Measurements from ENCODE around the gene CHST11.

Gene CHST11

DNA sequence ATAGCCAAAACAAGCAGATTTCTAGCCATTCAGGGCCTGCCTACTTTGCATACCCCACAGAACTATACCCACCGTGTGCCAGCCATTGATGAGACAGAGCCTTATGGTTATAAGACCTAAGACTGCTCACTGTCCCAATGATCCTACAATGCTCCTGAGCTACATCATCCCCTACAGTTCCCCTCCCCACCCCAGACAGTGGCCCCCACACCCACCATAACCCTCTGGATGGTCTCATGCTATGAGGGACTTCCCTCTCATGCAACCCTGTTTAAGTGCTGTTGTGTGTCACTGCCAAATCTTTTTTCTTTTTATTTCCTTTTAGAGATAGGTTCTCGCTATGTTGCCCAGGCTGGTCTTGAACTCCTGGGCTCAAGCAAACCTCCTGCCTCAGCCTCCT lies 75.9 kb downstream of the CHST11 start:
- no peak overlapping the region for H3K4me3 ChIP-seq (ENCODE audit: low read depth, low read length)
- ChIA-PET POLR2A (no interaction called here), CTCF (interaction anchor here (0.6 kb wide), 1 partner anchor 81 kb away, joined by 3 read pairs; no protein-coding TSS in a partner anchor)
- no peaks in the 10 kb centered on the region for H3K9me3 ChIP-seq (ENCODE audit: control insufficient read depth, insufficient read depth, low read depth, low read length)
- TF ChIP-seq ZFHX2 (tag by site-specific recombination; conservative IDR thresholded peaks at IDR 0.05) (no peak), ZNF549 (tag by site-specific recombination; IDR thresholded peaks at IDR 0.05) (no peak), SETDB1 (IDR thresholded peaks at IDR 0.05; ENCODE audit: insufficient read length, low read length) (no peak), ZNF146 (tag by site-specific recombination; IDR thresholded peaks at IDR 0.05) (no peak), ZBTB1 (tag by site-specific recombination; IDR thresholded peaks at IDR 0.05) (no peak), ZNF121 (tag by site-specific recombination; IDR thresholded peaks at IDR 0.05) (no peak), ZBTB11 (tag by site-specific recombination; conservative IDR thresholded peaks at IDR 0.05; ENCODE audit: low read depth) (no peak), ZNF791 (tag by site-specific recombination; IDR thresholded peaks at IDR 0.05) (no peak), GLI4 (tag by site-specific recombination; IDR thresholded peaks at IDR 0.05) (no peak), ZNF548 (tag by site-specific recombination; IDR thresholded peaks at IDR 0.05) (no peak), ZNF132 (tag by site-specific recombination; IDR thresholded peaks at IDR 0.05; ENCODE audit: borderline replicate concordance) (no peak), ZNF704 (tag by site-specific recombination; IDR thresholded peaks at IDR 0.05) (no peak), ZNF23 (tag by site-specific recombination; IDR thresholded peaks at IDR 0.05; ENCODE audit: borderline replicate concordance) (no peak)
- TF ChIP-seq, protein P1, sequence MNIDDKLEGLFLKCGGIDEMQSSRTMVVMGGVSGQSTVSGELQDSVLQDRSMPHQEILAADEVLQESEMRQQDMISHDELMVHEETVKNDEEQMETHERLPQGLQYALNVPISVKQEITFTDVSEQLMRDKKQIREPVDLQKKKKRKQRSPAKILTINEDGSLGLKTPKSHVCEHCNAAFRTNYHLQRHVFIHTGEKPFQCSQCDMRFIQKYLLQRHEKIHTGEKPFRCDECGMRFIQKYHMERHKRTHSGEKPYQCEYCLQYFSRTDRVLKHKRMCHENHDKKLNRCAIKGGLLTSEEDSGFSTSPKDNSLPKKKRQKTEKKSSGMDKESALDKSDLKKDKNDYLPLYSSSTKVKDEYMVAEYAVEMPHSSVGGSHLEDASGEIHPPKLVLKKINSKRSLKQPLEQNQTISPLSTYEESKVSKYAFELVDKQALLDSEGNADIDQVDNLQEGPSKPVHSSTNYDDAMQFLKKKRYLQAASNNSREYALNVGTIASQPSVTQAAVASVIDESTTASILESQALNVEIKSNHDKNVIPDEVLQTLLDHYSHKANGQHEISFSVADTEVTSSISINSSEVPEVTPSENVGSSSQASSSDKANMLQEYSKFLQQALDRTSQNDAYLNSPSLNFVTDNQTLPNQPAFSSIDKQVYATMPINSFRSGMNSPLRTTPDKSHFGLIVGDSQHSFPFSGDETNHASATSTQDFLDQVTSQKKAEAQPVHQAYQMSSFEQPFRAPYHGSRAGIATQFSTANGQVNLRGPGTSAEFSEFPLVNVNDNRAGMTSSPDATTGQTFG (tag by site-specific recombination; IDR thresholded peaks at IDR 0.05; ENCODE audit: borderline replicate concordance) = no peak
- no peaks in the 10 kb centered on the region for H3K36me3 ChIP-seq (ENCODE audit: control insufficient read depth in 2 of 2, insufficient read depth in 1 of 2, low read length in 2 of 2)
- no peaks in the 10 kb centered on the region for H3K4me1 ChIP-seq (ENCODE audit: control insufficient read depth, insufficient read depth, low read length)
- no peak overlapping the region for H3K27ac ChIP-seq (ENCODE audit: extremely low read depth, low read depth, low read length)

GRCh38 chr12:104533134-104533533 lies 76.4 kb downstream of the CHST11 start:
- TF ChIP-seq ZFP69B (tag by site-specific recombination; IDR thresholded peaks at IDR 0.05) (no peak), IKZF3 (tag by site-specific recombination; IDR thresholded peaks at IDR 0.05) (no peak), ZNF548 (tag by site-specific recombination; IDR thresholded peaks at IDR 0.05) (no peak)
- TF ChIP-seq, protein P2, sequence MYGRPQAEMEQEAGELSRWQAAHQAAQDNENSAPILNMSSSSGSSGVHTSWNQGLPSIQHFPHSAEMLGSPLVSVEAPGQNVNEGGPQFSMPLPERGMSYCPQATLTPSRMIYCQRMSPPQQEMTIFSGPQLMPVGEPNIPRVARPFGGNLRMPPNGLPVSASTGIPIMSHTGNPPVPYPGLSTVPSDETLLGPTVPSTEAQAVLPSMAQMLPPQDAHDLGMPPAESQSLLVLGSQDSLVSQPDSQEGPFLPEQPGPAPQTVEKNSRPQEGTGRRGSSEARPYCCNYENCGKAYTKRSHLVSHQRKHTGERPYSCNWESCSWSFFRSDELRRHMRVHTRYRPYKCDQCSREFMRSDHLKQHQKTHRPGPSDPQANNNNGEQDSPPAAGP (tag by site-specific recombination; IDR thresholded peaks at IDR 0.05) = no peak
- TF ChIP-seq, protein P3, sequence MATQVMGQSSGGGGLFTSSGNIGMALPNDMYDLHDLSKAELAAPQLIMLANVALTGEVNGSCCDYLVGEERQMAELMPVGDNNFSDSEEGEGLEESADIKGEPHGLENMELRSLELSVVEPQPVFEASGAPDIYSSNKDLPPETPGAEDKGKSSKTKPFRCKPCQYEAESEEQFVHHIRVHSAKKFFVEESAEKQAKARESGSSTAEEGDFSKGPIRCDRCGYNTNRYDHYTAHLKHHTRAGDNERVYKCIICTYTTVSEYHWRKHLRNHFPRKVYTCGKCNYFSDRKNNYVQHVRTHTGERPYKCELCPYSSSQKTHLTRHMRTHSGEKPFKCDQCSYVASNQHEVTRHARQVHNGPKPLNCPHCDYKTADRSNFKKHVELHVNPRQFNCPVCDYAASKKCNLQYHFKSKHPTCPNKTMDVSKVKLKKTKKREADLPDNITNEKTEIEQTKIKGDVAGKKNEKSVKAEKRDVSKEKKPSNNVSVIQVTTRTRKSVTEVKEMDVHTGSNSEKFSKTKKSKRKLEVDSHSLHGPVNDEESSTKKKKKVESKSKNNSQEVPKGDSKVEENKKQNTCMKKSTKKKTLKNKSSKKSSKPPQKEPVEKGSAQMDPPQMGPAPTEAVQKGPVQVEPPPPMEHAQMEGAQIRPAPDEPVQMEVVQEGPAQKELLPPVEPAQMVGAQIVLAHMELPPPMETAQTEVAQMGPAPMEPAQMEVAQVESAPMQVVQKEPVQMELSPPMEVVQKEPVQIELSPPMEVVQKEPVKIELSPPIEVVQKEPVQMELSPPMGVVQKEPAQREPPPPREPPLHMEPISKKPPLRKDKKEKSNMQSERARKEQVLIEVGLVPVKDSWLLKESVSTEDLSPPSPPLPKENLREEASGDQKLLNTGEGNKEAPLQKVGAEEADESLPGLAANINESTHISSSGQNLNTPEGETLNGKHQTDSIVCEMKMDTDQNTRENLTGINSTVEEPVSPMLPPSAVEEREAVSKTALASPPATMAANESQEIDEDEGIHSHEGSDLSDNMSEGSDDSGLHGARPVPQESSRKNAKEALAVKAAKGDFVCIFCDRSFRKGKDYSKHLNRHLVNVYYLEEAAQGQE (tag by site-specific recombination; IDR thresholded peaks at IDR 0.05) = no peak
- no peak overlapping the region for H3K4me3 ChIP-seq (ENCODE audit: low read depth, low read length)
- ChIA-PET POLR2A (no interaction called here), CTCF (interaction anchor here (0.6 kb wide), 1 partner anchor 81 kb away, joined by 3 read pairs; no protein-coding TSS in a partner anchor)
- H3K4me1 ChIP-seq (ENCODE audit: control insufficient read depth, insufficient read depth, low read length) = no peaks in the 10 kb centered on the region
- no peaks in the 10 kb centered on the region for H3K36me3 ChIP-seq (ENCODE audit: control insufficient read depth in 2 of 2, insufficient read depth in 1 of 2, low read length in 2 of 2)
- H3K9me3 ChIP-seq (ENCODE audit: control insufficient read depth, insufficient read depth, low read depth, low read length) = no peaks in the 10 kb centered on the region
- no peak overlapping the region for H3K27ac ChIP-seq (ENCODE audit: extremely low read depth, low read depth, low read length)

Measured in HEK293 (cell line).